Fibroblast of lung (primary cell): ENCODE measurements around the gene LAMB3.

Source experiments
- EZH2 ChIP-seq: IDR thresholded peaks from 2 replicates; pipeline ENCODE4 v1.5.1; 2012; ENCODE audit warnings: low read length, control low read depth, mild to moderate bottlenecking; ENCODE audit errors: missing control alignments
- TF ChIP-seq, protein P1 (sequence below), 2 donors: IDR thresholded peaks in 1 of 2; conservative IDR thresholded peaks in 1 of 2; 1 replicate in 1 of 2; 2 replicates in 1 of 2; pipeline ENCODE4 v1.5.1; 2011 to 2012; ENCODE audit warnings: low read length in 2 of 2, control low read depth in 1 of 2, inconsistent platforms in 1 of 2, low read depth in 1 of 2, mild to moderate bottlenecking in 1 of 2

DNA sequence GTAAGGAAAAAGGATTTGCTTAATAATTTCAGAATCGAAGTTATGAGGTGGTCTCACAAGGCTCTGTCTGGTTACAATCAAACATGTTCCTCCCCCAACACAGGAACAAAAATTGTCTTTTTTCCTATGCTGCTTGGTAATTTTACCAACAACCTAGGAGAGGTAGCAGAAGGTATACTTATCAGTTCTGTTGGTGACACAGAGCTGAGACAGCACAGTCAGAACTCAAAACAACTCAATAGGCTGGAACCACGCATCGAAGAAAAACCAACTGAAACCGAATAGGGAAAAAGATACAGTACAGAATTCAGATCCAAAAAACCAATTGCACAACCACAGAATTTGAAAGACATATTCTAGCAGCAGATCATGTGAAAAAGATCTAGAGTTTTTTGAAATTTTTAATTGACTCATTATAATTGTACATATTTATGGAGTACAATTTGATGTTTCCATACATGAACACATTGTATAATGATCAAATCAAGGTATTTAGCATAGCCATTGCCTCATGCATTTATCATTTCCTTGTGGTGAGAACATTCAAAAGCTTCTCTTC lies 26.8 kb upstream of the LAMB3 start:
- TF ChIP-seq, protein P1, sequence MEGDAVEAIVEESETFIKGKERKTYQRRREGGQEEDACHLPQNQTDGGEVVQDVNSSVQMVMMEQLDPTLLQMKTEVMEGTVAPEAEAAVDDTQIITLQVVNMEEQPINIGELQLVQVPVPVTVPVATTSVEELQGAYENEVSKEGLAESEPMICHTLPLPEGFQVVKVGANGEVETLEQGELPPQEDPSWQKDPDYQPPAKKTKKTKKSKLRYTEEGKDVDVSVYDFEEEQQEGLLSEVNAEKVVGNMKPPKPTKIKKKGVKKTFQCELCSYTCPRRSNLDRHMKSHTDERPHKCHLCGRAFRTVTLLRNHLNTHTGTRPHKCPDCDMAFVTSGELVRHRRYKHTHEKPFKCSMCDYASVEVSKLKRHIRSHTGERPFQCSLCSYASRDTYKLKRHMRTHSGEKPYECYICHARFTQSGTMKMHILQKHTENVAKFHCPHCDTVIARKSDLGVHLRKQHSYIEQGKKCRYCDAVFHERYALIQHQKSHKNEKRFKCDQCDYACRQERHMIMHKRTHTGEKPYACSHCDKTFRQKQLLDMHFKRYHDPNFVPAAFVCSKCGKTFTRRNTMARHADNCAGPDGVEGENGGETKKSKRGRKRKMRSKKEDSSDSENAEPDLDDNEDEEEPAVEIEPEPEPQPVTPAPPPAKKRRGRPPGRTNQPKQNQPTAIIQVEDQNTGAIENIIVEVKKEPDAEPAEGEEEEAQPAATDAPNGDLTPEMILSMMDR (conservative IDR thresholded peaks at IDR 0.05 in 1 of 2, IDR thresholded peaks at IDR 0.05 in 1 of 2; ENCODE audit: low read depth in 1 of 2, low read length in 2 of 2): no peak
- no peak for TF ChIP-seq EZH2
